ENCODE results near the gene SMC1A.

The SMC1A gene

GRCh38 chrX:53337101-53337500 is 85.4 kb downstream of the SMC1A start:
- no peak for DNase-seq

- DNase-seq, result no peak
Observed at GRCh38 chrX:53333853-53334252, 88.6 kb downstream of the SMC1A start.

- no peak for DNase-seq
Observed at GRCh38 chrX:53332204-53332603, 90.2 kb downstream of the SMC1A start.

- no peak for DNase-seq
Observed at GRCh38 chrX:53330331-53330730, 92.1 kb downstream of the SMC1A start.

GRCh38 chrX:53324803-53325202 is 97.7 kb downstream of the SMC1A start:
- no peak for DNase-seq
